Stimulated activated naive CD4-positive, alpha-beta T cell (primary cell): Measurements from ENCODE around the gene EEFSEC.

Experiments used
- DNase-seq, 6 experiments: peaks; one replicate each; lab custom pipeline; 2025; lab: John Stamatoyannopoulos, UW

The EEFSEC gene

GRCh38 chr3:128395500-128396162 lies 242.3 kb downstream of the EEFSEC start:
- no peak for DNase-seq

GRCh38 chr3:128397484-128397883 lies 244.2 kb downstream of the EEFSEC start:
- no peak for DNase-seq

- no peak for DNase-seq
These were observed 245.3 kb downstream of the EEFSEC start for GRCh38 chr3:128398586-128398985.

GRCh38 chr3:128399221-128399915 lies 246.1 kb downstream of the EEFSEC start:
- DNase-seq: no peak

- no peak for DNase-seq
These were observed 247.4 kb downstream of the EEFSEC start for GRCh38 chr3:128400671-128401070.

GRCh38 chr3:128402319-128402718 lies 249.0 kb downstream of the EEFSEC start:
- DNase-seq: no peak

- DNase-seq: no peak
These were observed 249.7 kb downstream of the EEFSEC start for GRCh38 chr3:128402998-128403397.

- DNase-seq: no peak
These were observed 251.2 kb downstream of the EEFSEC start for GRCh38 chr3:128404276-128405068.

- DNase-seq: no peak
These were observed 252.4 kb downstream of the EEFSEC start for GRCh38 chr3:128405554-128406277.

- DNase-seq: no peak
These were observed 254.0 kb downstream of the EEFSEC start for GRCh38 chr3:128407247-128407646.

GRCh38 chr3:128408012-128408692 lies 254.9 kb downstream of the EEFSEC start:
- DNase-seq: no peak

GRCh38 chr3:128408693-128409623 lies 255.7 kb downstream of the EEFSEC start:
- no peak for DNase-seq

- DNase-seq: no peak
These were observed 256.6 kb downstream of the EEFSEC start for GRCh38 chr3:128409624-128410581.

- DNase-seq: no peak
These were observed 257.6 kb downstream of the EEFSEC start for GRCh38 chr3:128410669-128411573.

- no peak for DNase-seq
These were observed 258.3 kb downstream of the EEFSEC start for GRCh38 chr3:128411574-128412064.

- DNase-seq: no peak
These were observed 259.1 kb downstream of the EEFSEC start for GRCh38 chr3:128412180-128413002.

- DNase-seq: no peak
These were observed 259.7 kb downstream of the EEFSEC start for GRCh38 chr3:128413003-128413370.
